HL-60 (cell line): ENCODE results near the gene GP1BA.

ENCODE experiments used
- DNase-seq, 2 experiments: peaks; one replicate each; pipeline ENCODE4 v3.0.0-alpha.2; 2010 to 2020; ENCODE audit warnings: low read depth in 1 of 2, low spot score in 1 of 2
- H3K27ac ChIP-seq: fragments of 250-450 bp; sonication (Bioruptor Pico); replicated peaks from 2 replicates; pipeline ENCODE4 v1.5.1; 2020; ENCODE audit warnings: mild to moderate bottlenecking, moderate library complexity
- H3K27me3 ChIP-seq: fragments of 250-450 bp; sonication (Bioruptor Pico); 2 replicates; pipeline ENCODE4 v1.5.1; 2021; ENCODE audit warnings: mild to moderate bottlenecking, moderate library complexity; ENCODE audit not compliant: insufficient read depth, poor library complexity, severe bottlenecking
- H3K4me3 ChIP-seq: replicated peaks from 2 replicates; pipeline ENCODE4 v1.5.1; 2011; ENCODE audit warnings: mild to moderate bottlenecking, control low read depth, low read length; ENCODE audit not compliant: insufficient read depth
- GABPA ChIP-seq: IDR thresholded peaks from 2 replicates; pipeline ENCODE4 v1.6.1; 2012; ENCODE audit warnings: low read depth
- POLR2AphosphoS5 ChIP-seq: IDR thresholded peaks from 2 replicates; pipeline ENCODE4 v1.6.1; 2012; ENCODE audit warnings: low read depth
- REST ChIP-seq: IDR thresholded peaks from 2 replicates; pipeline ENCODE4 v1.6.1; 2012; ENCODE audit warnings: low read depth; ENCODE audit not compliant: insufficient replicate concordance
- SPI1 ChIP-seq: IDR thresholded peaks from 2 replicates; pipeline ENCODE4 v1.6.1; 2012; ENCODE audit warnings: low read depth, mild to moderate bottlenecking, borderline replicate concordance
- TF ChIP-seq, protein P1 (sequence below): IDR thresholded peaks from one replicate; pipeline ENCODE4 v1.5.1; 2011; ENCODE audit warnings: low read length, control low read depth, inconsistent platforms; ENCODE audit not compliant: insufficient read depth

The GP1BA gene

GRCh38 chr17:4939796-4940554 is 7.9 kb downstream of the GP1BA start, which contains the start of the genes RNF167 and SLC25A11:
Gene RNF167 (plus strand): TSS chr17:4940268. CDS start chr17:4940910, 642 bp downstream.
Gene SLC25A11 (minus strand): TSS chr17:4940046. CDS start chr17:4939910, 136 bp downstream.
- Histone ChIP-seq H3K27ac (peak within 1 kb of the TSS; percentile 95), H3K27me3 (no peaks in the 10 kb centered on the region), H3K4me3 (peak within 1 kb of the TSS; percentile 55)
- TF ChIP-seq POLR2AphosphoS5 (peak; percentile 39; the same call in 1 of the 2 replicates), GABPA (no peak)
- DNase-seq: peak; percentile 88 to 95

GRCh38 chr17:4940555-4941318 is 8.7 kb downstream of the GP1BA start:
- DNase-seq: peak in 1 of 2 experiments; percentile 27
- Histone ChIP-seq H3K27ac (peak overlapping the region; percentile 95), H3K27me3 (no peaks in the 10 kb centered on the region), H3K4me3 (peak overlapping the region; percentile 50)
- TF ChIP-seq SPI1: no peak
- peak; percentile 73 for TF ChIP-seq GABPA
- peak; percentile 16; the same call in 1 of the 2 replicates for TF ChIP-seq POLR2AphosphoS5
- TF ChIP-seq REST: no peak
- TF ChIP-seq, protein P1, sequence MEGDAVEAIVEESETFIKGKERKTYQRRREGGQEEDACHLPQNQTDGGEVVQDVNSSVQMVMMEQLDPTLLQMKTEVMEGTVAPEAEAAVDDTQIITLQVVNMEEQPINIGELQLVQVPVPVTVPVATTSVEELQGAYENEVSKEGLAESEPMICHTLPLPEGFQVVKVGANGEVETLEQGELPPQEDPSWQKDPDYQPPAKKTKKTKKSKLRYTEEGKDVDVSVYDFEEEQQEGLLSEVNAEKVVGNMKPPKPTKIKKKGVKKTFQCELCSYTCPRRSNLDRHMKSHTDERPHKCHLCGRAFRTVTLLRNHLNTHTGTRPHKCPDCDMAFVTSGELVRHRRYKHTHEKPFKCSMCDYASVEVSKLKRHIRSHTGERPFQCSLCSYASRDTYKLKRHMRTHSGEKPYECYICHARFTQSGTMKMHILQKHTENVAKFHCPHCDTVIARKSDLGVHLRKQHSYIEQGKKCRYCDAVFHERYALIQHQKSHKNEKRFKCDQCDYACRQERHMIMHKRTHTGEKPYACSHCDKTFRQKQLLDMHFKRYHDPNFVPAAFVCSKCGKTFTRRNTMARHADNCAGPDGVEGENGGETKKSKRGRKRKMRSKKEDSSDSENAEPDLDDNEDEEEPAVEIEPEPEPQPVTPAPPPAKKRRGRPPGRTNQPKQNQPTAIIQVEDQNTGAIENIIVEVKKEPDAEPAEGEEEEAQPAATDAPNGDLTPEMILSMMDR: no peak

- peak overlapping the region; percentile 95 for H3K27ac ChIP-seq
- H3K4me3 ChIP-seq: peak overlapping the region; percentile 50
- TF ChIP-seq POLR2AphosphoS5 (no peak), REST (no peak), SPI1 (no peak), GABPA (no peak)
- TF ChIP-seq, protein P1: no peak
- H3K27me3 ChIP-seq: no peaks in the 10 kb centered on the region
- no peak for DNase-seq
These were observed 9.2 kb downstream of the GP1BA start for GRCh38 chr17:4941319-4941610.

DNA sequence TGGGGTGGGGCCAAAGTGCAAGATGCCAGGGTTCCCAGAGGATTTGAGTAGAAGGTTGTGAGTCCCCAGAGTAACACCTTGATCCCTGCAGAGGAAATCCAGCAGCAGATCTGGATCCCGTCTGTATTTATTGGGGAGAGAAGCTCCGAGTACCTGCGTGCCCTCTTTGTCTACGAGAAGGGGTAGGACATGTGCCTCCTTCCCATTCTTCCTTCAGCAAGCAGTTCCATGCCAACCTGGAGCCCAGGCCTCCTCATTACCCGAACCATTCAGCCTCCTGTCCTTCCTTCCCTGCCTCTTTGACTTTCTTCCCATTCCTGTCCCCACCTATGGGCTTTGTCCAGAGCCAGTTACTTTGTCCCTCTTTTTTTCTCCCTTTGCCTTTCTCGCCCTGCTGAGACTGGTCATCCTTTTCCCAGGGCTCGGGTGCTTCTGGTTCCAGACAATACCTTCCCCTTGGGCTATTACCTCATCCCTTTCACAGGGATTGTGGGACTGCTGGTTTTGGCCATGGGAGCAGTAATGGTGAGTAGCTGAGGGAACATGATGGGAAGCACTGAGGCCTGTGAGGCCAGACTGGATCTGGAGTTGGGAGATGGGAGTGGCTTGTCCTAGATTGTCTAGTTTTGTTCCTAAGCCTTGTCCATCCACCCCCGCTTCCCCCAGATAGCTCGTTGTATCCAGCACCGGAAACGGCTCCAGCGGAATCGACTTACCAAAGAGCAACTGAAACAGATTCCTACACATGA is 10.9 kb downstream of the GP1BA start:
- no peaks in the 10 kb centered on the region for H3K27me3 ChIP-seq
- no peak for DNase-seq
- TF ChIP-seq GABPA: no peak
- no peak for TF ChIP-seq SPI1
- TF ChIP-seq REST: no peak
- TF ChIP-seq, protein P1: no peak
- no peak for TF ChIP-seq POLR2AphosphoS5
- H3K4me3 ChIP-seq: no peak overlapping the region
- peak overlapping the region; percentile 98 for H3K27ac ChIP-seq
